Vagina (tissue), 2 donors: ENCODE data around the gene NPSR1. TPM values are rescaled to one million over a fixed set of nuclear protein-coding genes. Genes with fewer than 3 reads are reported as not detected.

Experiments used
- DNase-seq, 2 donors: peaks; one replicate each; pipeline ENCODE4 v3.0.0-alpha.2; 2017; ENCODE audit errors: extremely low spot score in 2 of 2
- H3K27ac ChIP-seq: fragments of 200-600 bp; sonication (generic); one replicate; pipeline ENCODE4 v1.5.1; 2019
- H3K27me3 ChIP-seq: fragments of 200-600 bp; sonication (generic); one replicate; pipeline ENCODE4 v1.5.1; 2019
- H3K36me3 ChIP-seq, 2 donors: fragments of 200-600 bp; sonication (generic); one replicate each; pipeline ENCODE4 v1.5.1; 2017 to 2019
- H3K4me1 ChIP-seq: fragments of 200-600 bp; sonication (generic); one replicate; pipeline ENCODE4 v1.5.1; 2019
- H3K4me3 ChIP-seq, 2 donors: fragments of 200-600 bp; sonication (generic); 1 replicate in 1 of 2; 2 replicates in 1 of 2; pipeline ENCODE4 v1.5.1; 2016 to 2019
- H3K9me3 ChIP-seq: fragments of 200-600 bp; sonication (generic); one replicate; pipeline ENCODE4 v1.5.1; 2019
- POLR2A ChIP-seq, 2 donors: fragments of 450-650 bp; IDR thresholded peaks; one replicate each; pipeline ENCODE4 v1.6.1; 2017; ENCODE audit warnings: antibody characterized with exemption in 2 of 2, mild to moderate bottlenecking in 2 of 2, moderate library complexity in 2 of 2
- POLR2AphosphoS5 ChIP-seq, 2 donors: sonication (generic); formaldehyde crosslinking; IDR thresholded peaks; one replicate each; pipeline ENCODE4 v1.9.0; 2017; ENCODE audit warnings: antibody characterized with exemption in 2 of 2, mild to moderate bottlenecking in 2 of 2, low read depth in 1 of 2; ENCODE audit not compliant: insufficient read depth in 1 of 2
- intact Hi-C: fragments of 100-400 bp; cut with DNase I; formaldehyde crosslinking; loops from one replicate; pipeline ENCODE4 v1.15.1; 2023
- total RNA-seq: library from RNA; depleted of rRNA; stranded (reverse); fragments of >200 nt; gene quantifications from one replicate; pipeline ENCODE4 v1.2.3, GENCODE V29; 2016
- TF ChIP-seq, protein P1 (sequence below), 3 experiments: fragments of 450-650 bp in 2 of 3; fragments of 200-600 bp in 1 of 3; sonication (generic) in 1 of 3; IDR thresholded peaks; one replicate each; pipeline ENCODE4 v1.5.1; 2017 to 2019; ENCODE audit warnings: antibody characterized with exemption in 3 of 3, mild to moderate bottlenecking in 2 of 3, moderate library complexity in 2 of 3

The NPSR1 gene
- total RNA-seq, 1 donor from 2014 or later = not detected

- Histone ChIP-seq H3K36me3 (no peaks in the 10 kb centered on the region), H3K27ac (no peak overlapping the region), H3K27me3 (no peaks in the 10 kb centered on the region), H3K4me3 (no peak overlapping the region), H3K4me1 (no peaks in the 10 kb centered on the region), H3K9me3 (no peaks in the 10 kb centered on the region)
- intact Hi-C loops = no loop called here
- no peak for DNase-seq
- TF ChIP-seq POLR2A (IDR thresholded peaks at IDR 0.05) = no peak
- TF ChIP-seq, protein P1, sequence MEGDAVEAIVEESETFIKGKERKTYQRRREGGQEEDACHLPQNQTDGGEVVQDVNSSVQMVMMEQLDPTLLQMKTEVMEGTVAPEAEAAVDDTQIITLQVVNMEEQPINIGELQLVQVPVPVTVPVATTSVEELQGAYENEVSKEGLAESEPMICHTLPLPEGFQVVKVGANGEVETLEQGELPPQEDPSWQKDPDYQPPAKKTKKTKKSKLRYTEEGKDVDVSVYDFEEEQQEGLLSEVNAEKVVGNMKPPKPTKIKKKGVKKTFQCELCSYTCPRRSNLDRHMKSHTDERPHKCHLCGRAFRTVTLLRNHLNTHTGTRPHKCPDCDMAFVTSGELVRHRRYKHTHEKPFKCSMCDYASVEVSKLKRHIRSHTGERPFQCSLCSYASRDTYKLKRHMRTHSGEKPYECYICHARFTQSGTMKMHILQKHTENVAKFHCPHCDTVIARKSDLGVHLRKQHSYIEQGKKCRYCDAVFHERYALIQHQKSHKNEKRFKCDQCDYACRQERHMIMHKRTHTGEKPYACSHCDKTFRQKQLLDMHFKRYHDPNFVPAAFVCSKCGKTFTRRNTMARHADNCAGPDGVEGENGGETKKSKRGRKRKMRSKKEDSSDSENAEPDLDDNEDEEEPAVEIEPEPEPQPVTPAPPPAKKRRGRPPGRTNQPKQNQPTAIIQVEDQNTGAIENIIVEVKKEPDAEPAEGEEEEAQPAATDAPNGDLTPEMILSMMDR (IDR thresholded peaks at IDR 0.05) = no peak
- no peak for TF ChIP-seq POLR2AphosphoS5 (IDR thresholded peaks at IDR 0.05; ENCODE audit: insufficient read depth in 1 of 2, low read depth in 1 of 2)
Observed at GRCh38 chr7:34662058-34662708, 4.2 kb downstream of the NPSR1 start.

DNA sequence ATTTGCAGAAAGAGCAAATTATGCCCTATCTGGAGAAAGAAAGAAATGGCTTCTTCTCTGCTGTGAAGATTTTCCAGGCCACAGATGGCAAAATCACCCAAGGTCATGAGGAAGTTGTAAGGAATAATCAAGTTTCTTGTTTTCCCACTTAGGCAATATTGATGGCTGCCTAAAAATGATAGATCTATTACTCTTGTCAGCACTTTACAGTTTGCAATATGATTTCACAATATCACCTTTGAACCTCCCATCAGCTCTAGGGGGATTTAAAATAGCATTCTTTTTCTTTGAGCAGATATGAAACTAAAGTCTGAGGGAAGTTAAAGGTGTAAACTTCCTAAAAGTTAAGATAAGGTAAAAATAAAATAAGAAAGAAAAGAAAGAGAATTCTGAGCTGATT, 6.7 kb downstream of the NPSR1 start:
- no peak for DNase-seq
- no peaks in the 10 kb centered on the region for H3K9me3 ChIP-seq
- no peaks in the 10 kb centered on the region for H3K27me3 ChIP-seq
- H3K36me3 ChIP-seq = no peaks in the 10 kb centered on the region
- no peak overlapping the region for H3K27ac ChIP-seq
- no peak overlapping the region for H3K4me3 ChIP-seq
- intact Hi-C loops = no loop called here
- TF ChIP-seq, protein P1 (IDR thresholded peaks at IDR 0.05) = no peak
- TF ChIP-seq POLR2A (IDR thresholded peaks at IDR 0.05) (no peak), POLR2AphosphoS5 (IDR thresholded peaks at IDR 0.05; ENCODE audit: insufficient read depth in 1 of 2, low read depth in 1 of 2) (no peak)
- no peaks in the 10 kb centered on the region for H3K4me1 ChIP-seq

- TF ChIP-seq POLR2A (IDR thresholded peaks at IDR 0.05) (no peak), POLR2AphosphoS5 (IDR thresholded peaks at IDR 0.05; ENCODE audit: insufficient read depth in 1 of 2, low read depth in 1 of 2) (no peak)
- TF ChIP-seq, protein P1 (IDR thresholded peaks at IDR 0.05) = no peak
- Histone ChIP-seq H3K27ac (no peak overlapping the region), H3K4me3 (no peak overlapping the region), H3K9me3 (no peaks in the 10 kb centered on the region), H3K27me3 (no peaks in the 10 kb centered on the region), H3K36me3 (no peaks in the 10 kb centered on the region), H3K4me1 (no peaks in the 10 kb centered on the region)
- intact Hi-C loops = no loop called here
- no peak for DNase-seq
Observed at GRCh38 chr7:34672430-34672829, 14.4 kb downstream of the NPSR1 start.

DNA sequence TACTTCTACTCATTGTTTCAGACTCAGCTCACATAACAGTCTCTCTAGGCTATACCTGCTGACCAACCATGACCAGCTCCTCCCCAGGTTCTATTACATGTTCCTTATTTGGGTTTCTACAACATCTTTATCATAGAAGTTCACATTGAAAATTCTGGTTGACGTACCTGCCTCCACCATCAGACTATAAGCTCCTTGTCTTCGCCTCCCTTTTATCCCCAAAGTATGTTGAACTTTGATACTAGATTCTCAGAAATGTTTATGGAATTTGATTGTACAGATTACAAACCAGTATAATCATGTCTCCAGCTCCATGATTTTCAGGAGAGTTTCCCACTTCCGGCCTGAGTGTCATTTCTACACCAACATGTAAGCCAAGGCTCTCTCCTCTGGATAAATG, 15.0 kb downstream of the NPSR1 start:
- intact Hi-C loops = no loop called here
- no peaks in the 10 kb centered on the region for H3K36me3 ChIP-seq

More for the DNA sequence above, 15.0 kb downstream of the NPSR1 start:
- Histone ChIP-seq H3K9me3 (no peaks in the 10 kb centered on the region), H3K27me3 (no peaks in the 10 kb centered on the region), H3K27ac (no peak overlapping the region), H3K4me1 (no peaks in the 10 kb centered on the region), H3K4me3 (no peak overlapping the region)
- no peak for DNase-seq
- TF ChIP-seq, protein P1 (IDR thresholded peaks at IDR 0.05) = no peak
- no peak for TF ChIP-seq POLR2A (IDR thresholded peaks at IDR 0.05)
- no peak for TF ChIP-seq POLR2AphosphoS5 (IDR thresholded peaks at IDR 0.05; ENCODE audit: insufficient read depth in 1 of 2, low read depth in 1 of 2)
